ENCODE measurements around the gene CA4.

CA4 gene

DNA sequence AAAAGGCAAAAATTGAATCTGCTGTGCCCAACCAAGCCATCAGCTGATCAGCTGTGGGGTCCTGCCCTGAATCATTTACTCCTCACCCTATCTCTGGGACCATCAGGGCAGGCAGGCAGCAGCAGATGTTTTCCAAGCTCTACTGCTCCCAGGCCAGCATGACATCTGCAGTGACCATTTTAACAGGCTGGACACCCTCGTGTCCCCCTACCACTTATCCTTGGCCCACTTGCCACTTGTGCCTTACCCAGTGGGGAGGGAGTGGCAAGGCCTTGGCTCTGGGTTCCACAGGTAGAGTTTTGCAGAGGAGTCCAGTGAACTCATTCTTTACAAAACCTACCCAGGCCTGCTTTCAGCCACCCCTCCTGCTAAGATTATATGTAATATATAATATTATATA is 12.0 kb upstream of the CA4 start:
- TF ChIP-seq CTCF (IDR thresholded peaks at IDR 0.05; ENCODE audit: insufficient read depth, missing control alignments) = no peak
- no peak for DNase-seq (ENCODE audit: insufficient read length, low spot score)
- no peak for FAIRE-seq

DNA sequence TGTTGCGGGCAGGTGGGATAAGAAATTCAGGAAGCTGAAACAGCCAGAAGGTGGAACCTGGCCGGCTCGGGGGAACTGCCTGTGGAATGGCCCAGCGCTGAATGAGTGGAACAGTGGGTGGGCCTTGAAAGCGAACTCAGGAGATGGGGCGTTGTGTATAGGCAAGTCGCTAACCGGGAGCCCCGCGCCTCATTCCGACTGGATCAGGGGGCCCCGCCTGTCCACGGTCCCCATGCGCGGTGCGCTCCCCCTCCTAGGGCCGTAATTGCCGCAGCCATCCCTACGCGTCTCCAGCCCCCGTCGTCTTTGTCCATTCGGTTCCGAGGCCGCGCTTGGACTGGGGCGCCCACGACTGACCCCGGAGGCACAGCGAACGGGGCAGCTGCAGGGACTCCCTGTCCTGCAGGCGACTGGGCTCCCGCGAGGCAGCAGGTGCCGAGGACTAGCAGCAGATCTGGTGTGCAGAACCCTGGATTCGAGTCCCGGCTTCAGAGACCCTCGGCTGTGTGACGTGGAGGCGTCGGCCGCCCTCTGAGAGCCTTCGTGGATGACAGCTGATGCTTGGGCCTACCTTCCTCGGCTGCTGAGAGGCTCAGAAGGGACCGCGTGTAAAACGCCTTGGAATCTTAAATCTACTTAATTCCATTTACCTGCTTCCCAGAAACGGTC is 10.9 kb upstream of the CA4 start:
- DNase-seq (ENCODE audit: insufficient read length, low spot score) = no peak
- FAIRE-seq = no peak
- TF ChIP-seq CTCF (IDR thresholded peaks at IDR 0.05; ENCODE audit: insufficient read depth, missing control alignments) = no peak

- DNase-seq (ENCODE audit: insufficient read length, low spot score) (no peak), FAIRE-seq (no peak)
- TF ChIP-seq CTCF (IDR thresholded peaks at IDR 0.05; ENCODE audit: insufficient read depth, missing control alignments) = no peak
These were observed 10.1 kb upstream of the CA4 start for GRCh38 chr17:60139438-60140285.

DNA sequence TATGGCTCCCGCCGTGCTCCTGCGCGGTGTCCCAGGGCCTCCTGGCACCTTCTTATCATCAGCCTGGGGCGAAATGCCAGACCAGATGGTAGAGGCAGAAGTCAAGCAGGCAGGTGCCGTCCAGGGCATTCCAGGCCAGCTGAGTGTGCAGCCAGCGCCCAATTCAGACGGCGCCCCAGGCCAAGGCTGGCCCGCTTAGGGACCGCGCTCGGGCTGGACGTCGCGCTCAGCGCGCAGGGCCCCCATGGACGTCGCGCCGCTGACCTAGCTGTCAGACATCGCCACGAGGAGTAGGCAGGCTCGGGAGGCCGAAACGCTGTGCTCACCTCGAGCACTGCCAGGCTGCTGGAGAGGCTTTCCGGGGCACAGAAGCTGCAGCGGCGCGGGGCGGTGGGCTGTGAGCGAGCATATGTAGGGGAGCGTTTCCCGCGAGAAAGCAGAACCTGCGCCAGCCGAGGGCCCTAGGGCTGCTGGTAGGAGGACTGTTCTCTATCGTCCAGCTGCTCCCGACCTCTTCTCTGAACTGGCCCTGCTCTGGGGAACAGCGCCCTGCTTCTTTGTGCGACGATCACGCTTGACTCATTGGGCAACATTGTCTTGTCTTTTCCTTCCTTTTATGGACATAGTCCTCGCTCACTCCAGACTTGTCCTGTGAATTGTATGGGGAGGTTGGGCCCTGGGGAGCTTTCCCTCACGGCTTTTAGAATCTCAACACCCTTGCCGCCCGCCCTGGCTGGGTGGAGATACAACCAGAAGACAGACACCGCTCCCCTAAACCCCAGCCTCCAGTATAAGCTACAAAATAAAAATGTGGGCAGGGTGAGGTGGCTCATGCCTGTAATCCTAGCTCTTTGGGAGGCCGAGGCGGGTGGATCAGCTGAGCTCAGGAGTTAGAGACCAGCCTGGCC is 8.4 kb upstream of the CA4 start:
- DNase-seq (ENCODE audit: insufficient read length, low spot score) (no peak), FAIRE-seq (no peak)
- TF ChIP-seq CTCF (IDR thresholded peaks at IDR 0.05; ENCODE audit: insufficient read depth, missing control alignments) = no peak

DNA sequence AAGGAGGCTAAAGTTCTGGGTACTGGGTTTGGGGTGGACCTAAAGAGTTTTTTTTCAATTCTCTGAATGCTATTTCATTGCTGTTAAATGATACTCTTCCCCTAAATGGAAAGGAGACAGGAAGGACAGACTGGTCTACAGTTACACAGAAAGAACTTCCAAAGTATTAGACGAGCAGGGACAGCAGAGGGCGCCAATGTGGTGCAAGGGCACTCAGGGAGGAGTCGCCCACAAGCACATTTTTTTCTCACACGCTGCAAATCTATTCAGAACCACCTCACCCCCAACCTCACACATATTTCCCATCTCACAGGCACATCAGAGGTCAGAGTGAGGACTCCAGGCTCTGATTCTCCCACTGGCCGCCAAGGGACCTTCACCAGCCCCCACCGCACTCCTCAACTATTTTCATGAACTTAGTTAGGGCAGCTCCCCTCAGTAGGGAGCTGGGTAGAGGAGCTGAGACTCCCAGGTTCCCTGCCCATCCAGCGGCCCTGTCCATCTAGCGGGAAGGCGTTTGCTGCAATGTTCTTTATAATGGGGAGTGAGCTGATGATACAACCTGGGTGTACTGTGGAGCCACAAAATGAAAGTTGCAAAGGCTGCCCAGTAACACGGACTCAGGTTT is 6.8 kb upstream of the CA4 start:
- TF ChIP-seq CTCF (IDR thresholded peaks at IDR 0.05; ENCODE audit: insufficient read depth, missing control alignments) = peak; percentile 98
- peak; percentile 84 for FAIRE-seq
- DNase-seq (ENCODE audit: insufficient read length, low spot score) = no peak

DNA sequence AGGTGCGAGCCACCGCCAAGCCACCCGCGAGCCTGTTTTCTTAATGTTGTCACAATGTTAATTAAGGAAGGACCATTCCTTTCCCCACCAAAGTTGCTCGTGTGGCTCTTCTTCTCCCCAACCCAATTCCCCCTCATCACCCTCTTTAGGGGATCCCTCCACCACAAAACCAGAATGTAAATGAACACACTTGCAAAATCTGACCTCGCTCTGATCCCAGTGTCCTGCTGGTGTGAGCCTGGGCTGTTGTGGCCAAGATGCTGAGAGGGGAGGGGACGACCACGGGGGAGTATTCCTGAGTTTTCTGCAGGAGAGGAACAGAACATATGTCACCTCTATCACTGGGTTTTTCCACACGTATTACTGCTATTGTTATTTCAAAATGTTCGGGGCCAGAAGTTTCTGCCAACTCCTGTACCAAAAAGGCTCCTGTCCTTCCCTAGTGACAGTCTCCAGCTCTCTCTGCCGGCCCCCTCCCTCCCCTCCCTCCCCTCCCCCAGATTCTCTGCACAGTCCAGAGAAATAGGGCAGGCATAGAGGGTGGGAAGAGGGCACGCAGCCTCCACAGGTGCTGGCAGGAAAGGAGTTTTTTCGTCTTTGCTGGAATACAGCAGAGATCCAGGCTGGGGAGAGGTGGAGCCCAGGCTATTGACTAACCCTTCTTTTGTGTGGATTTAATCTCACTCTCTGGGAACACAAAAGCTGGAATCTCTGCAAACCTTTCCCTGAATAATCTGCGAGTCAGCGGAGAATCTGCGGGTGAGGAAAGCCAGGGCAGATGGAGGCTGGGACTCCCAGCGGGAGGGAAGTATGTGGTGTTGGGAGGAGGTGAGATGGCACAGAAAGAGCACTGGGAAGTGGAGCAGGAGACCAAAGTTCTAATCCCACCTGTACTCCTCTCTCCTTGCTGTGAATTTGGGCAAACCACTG is 4.5 kb upstream of the CA4 start:
- FAIRE-seq = no peak
- TF ChIP-seq CTCF (IDR thresholded peaks at IDR 0.05; ENCODE audit: insufficient read depth, missing control alignments) = no peak
- DNase-seq (ENCODE audit: insufficient read length, low spot score) = no peak
